ENCODE data around the gene WDHD1.

WDHD1 gene

DNA sequence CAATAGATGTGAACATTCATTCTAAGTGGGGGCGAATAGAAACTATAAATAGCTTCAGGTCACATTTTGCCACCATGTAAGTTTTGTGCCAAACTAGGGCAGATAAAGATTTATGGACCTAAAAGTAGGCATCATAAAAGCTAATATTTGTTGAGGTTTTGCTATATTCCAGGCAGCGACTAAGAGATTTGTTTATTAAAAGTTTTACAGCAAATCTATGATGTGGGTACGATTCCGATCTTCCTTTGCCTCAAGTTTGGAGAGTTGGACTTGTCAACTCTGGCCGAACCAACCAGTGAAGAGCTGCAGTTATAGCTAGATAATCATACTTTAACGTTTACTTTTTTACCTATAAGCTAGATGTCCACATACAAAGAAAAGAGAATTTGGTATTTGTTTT is 26.1 kb upstream of the WDHD1 start:
- no peak for DNase-seq (ENCODE audit: extremely low read depth, low read depth)
- TF ChIP-seq, protein P1, sequence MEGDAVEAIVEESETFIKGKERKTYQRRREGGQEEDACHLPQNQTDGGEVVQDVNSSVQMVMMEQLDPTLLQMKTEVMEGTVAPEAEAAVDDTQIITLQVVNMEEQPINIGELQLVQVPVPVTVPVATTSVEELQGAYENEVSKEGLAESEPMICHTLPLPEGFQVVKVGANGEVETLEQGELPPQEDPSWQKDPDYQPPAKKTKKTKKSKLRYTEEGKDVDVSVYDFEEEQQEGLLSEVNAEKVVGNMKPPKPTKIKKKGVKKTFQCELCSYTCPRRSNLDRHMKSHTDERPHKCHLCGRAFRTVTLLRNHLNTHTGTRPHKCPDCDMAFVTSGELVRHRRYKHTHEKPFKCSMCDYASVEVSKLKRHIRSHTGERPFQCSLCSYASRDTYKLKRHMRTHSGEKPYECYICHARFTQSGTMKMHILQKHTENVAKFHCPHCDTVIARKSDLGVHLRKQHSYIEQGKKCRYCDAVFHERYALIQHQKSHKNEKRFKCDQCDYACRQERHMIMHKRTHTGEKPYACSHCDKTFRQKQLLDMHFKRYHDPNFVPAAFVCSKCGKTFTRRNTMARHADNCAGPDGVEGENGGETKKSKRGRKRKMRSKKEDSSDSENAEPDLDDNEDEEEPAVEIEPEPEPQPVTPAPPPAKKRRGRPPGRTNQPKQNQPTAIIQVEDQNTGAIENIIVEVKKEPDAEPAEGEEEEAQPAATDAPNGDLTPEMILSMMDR (IDR thresholded peaks at IDR 0.05; ENCODE audit: low read depth, low read length) = no peak

DNA sequence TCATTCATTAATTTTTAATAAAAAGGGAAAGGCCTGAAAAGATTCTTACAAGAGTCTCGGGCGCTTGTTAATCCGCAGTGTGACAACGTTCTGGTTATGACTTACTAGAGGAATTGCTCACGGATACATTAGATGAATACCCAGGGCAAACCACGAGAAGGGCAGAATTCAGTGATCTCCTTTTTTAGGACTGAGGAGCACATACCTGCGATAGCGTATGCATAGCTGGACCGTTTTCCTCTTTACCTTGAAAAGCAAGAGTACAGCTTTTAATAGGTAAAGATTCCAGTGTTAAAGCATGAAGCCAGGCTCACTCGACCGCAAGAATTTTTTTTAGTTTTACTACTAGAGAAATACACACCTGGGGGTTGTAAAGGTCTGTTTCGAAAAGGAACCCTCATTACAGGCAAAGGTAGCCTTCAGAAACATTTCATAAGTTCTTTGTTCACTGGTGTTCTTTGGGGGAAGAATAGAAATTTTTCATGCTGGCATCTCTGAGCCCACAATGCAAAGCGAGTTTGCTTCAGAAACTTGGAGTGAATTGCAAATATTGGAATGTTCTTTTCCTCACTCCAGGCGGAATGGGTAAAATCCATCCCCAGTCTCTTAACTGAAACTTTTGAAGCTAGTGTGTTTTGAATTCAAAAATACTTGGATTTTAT is 25.5 kb upstream of the WDHD1 start:
- TF ChIP-seq, protein P1 (IDR thresholded peaks at IDR 0.05; ENCODE audit: low read depth, low read length) = no peak
- no peak for DNase-seq (ENCODE audit: extremely low read depth, low read depth)

DNA sequence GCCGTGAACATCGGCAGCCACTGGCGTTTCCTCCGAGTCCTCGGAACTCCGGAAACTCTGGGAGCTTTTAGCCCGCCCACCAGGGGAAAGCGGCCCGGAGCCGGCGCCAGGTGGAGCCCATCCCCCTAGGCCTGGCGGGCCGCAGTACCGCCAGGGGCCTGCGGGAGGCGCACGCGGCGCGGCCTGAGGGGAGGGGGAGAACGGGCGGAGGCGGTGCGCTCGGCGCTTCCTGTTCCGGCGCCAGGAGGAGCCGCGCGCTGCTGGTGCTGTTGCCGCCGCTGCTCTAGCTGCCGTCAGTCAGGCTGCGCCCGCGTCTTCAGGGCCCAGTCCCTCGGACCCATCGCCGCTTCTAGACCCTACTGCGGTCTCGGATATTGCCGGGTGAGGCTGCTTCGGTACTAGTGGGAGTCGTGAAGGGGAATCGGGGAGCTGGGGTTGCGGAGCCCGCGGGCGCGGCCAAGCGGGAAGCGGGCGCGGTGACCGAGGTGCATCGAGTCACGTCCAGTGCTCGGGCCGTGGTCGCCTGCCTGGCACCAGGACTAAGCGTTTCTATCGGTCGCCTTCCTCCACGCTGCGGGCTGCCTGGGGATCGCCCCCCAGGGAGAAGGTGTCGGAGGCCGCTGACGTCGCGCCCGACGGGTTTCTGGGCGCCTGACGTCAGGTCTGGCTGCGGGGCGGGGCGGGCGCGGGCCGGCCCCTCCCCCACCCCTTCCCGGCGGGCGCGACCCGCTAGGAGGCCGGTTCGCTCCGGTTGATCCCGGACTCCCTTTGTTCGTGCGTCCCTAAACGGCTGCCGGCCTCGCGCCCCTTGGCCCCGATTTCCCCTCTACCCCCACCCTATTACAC is 24.7 kb upstream of the WDHD1 start, which contains the start of gene MAPK1IP1L:
MAPK1IP1L (plus strand) TSS at position 225 of the 846 bp plus-strand sequence. CDS start 10,037 bp downstream, outside the sequence.
- peak; percentile 78 for DNase-seq (ENCODE audit: extremely low read depth, low read depth)
- TF ChIP-seq, protein P1 (IDR thresholded peaks at IDR 0.05; ENCODE audit: low read depth, low read length) = peak; percentile 68

DNA sequence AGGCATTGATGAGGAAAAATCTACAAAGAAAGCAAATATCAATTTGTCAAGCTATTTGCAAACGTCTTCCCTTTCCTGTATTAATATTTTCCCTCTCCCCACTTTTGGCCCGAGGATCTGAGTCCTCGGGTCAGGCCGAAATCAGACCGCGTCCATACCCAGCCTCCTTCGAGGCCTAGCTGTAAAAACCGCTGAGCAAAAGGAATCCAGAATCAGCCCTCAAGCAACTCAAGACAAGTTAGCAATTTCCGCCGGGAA is 24.2 kb upstream of the WDHD1 start:
- TF ChIP-seq, protein P1 (IDR thresholded peaks at IDR 0.05; ENCODE audit: low read depth, low read length) = no peak
- DNase-seq (ENCODE audit: extremely low read depth, low read depth) = no peak

DNA sequence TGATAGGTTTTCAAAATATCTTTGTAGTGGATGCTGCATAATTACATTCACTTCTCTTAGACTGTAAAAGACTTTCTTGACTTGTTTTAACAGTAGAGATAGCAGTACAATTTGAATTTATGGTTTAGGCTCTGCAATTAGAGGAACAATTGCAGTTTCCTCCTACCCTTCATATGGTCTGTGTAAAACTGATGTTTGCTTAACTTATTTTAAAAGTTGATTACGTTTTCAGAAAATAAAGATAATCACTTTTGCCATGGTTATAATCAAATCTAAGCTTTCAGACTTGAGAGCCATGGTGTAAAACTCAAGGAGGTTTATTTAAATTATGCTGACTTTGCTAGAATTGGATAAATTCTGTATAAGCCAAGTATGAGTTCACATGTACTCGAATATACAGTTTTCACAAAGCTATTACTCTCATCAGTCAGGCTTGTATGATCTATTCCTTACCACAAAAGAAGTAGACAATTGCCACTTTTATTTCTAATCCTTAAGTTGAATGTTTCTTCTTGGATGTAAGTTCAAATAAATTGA is 22.1 kb upstream of the WDHD1 start:
- no peak for DNase-seq (ENCODE audit: extremely low read depth, low read depth)
- TF ChIP-seq, protein P1 (IDR thresholded peaks at IDR 0.05; ENCODE audit: low read depth, low read length) = no peak

DNA sequence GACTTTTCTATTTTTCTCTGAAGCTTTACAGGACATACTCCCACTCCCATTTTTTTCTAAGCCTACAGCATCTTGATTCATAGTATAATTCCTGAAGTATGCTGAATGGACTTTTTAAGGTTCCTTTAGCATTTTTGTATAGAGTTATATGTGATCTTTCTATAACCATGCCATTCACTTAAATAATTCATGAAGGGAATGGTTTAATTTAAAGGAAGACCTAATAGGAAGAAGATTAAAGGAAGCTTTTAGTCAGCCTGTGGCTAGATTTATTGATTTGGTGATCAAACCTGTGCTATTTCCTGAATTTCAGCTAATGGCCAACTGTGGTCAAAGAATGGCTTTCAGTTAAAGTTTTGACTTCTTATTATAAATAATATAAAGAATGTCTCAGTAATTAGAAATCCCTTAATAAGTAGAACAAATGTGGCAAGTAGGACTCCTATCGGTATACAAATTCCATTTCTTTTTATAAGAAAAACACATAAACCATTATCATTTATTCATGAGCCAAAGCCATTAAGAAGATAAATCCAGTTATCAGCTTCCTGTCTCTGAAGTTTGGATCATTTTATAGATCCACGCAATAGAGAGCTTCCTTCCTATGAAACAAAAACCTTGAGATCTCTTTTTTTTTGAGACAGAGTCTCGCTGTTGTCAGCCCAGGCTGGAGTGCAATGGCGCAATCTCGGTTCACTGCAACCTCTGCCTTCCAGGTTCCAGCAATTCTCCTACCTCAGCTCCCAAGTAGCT is 20.6 kb upstream of the WDHD1 start:
- no peak for DNase-seq (ENCODE audit: extremely low read depth, low read depth)
- TF ChIP-seq, protein P1 (IDR thresholded peaks at IDR 0.05; ENCODE audit: low read depth, low read length) = no peak

All from AG09319 (cell line).